KMS-11 (cell line): ENCODE measurements around the gene PEA15.
A peak's percentile ranks its signal among the peaks of the same experiment; 100 is the strongest.

ENCODE experiments used
- H2AFZ ChIP-seq: fragments of 200-600 bp; sonication (generic); 2 replicates; pipeline ENCODE4 v1.6.1; 2016; ENCODE audit warnings: antibody characterized with exemption, mixed run types, low read depth
- H3K27ac ChIP-seq: fragments of 200-600 bp; sonication (generic); 2 replicates; pipeline ENCODE4 v1.6.1; 2016; ENCODE audit warnings: mild to moderate bottlenecking, mixed run types
- H3K27me3 ChIP-seq: fragments of 200-600 bp; sonication (generic); 2 replicates; pipeline ENCODE4 v1.6.1; 2017; ENCODE audit warnings: mild to moderate bottlenecking, low read depth, mixed run types, moderate library complexity; ENCODE audit not compliant: insufficient read depth
- H3K36me3 ChIP-seq: fragments of 200-600 bp; sonication (generic); 2 replicates; pipeline ENCODE4 v1.6.1; 2017; ENCODE audit warnings: mild to moderate bottlenecking, mixed run types; ENCODE audit not compliant: insufficient read depth
- H3K4me1 ChIP-seq: fragments of 200-600 bp; sonication (generic); 2 replicates; pipeline ENCODE4 v1.6.1; 2016; ENCODE audit warnings: mild to moderate bottlenecking, low read depth, mixed run types; ENCODE audit not compliant: poor library complexity, severe bottlenecking
- H3K4me2 ChIP-seq: fragments of 200-600 bp; sonication (generic); 2 replicates; pipeline ENCODE4 v1.7.0; 2016; ENCODE audit warnings: mild to moderate bottlenecking, mixed run types
- H3K4me3 ChIP-seq: fragments of 200-600 bp; sonication (generic); IDR thresholded peaks from 2 replicates; pipeline ENCODE4 v1.6.1; 2017; ENCODE audit warnings: low read depth, low read length, mixed read lengths; ENCODE audit not compliant: insufficient read depth
- H3K79me2 ChIP-seq: fragments of 200-600 bp; sonication (generic); 2 replicates; pipeline ENCODE4 v1.6.1; 2016; ENCODE audit warnings: low read depth, mixed run types; ENCODE audit not compliant: insufficient read depth
- H3K9ac ChIP-seq: fragments of 200-600 bp; sonication (generic); 2 replicates; pipeline ENCODE4 v1.6.1; 2016; ENCODE audit warnings: mild to moderate bottlenecking, mixed run types
- H4K20me1 ChIP-seq: fragments of 200-600 bp; sonication (generic); 2 replicates; pipeline ENCODE4 v1.6.1; 2016; ENCODE audit warnings: mild to moderate bottlenecking, mixed run types; ENCODE audit not compliant: insufficient read depth
- TF ChIP-seq, protein P1 (sequence below): fragments of 200-600 bp; sonication (generic); conservative IDR thresholded peaks from 2 replicates; pipeline ENCODE4 v1.6.1; 2017; ENCODE audit warnings: low read depth, mild to moderate bottlenecking, antibody characterized with exemption, low read length, moderate library complexity, mixed read lengths

The PEA15 gene

DNA sequence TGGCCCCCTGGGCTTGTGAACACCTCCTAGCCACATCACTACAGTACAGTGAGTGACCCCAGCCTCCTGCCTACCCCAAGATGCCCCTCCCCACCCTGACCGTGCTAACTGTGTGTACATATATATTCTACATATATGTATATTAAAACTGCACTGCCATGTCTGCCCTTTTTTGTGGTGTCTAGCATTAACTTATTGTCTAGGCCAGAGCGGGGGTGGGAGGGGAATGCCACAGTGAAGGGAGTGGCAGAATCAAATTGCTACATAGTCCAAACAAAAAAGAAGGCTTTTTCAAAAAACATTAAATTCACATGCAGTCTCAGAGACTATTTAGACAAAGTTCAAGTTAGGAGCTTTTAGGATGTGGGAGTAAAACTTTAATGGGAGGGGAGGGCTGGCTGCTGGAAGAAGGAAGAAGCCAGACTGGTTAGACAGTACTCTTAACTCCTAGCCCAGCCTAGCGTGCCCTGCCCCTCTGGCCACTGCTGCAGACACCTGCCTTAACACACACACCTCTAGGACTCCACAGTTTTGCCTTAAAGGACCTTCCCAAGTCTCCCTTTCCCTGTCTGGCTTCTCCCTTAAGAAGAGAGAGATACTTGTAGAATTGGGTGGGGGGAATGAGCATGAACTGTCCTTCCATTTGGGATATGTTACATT, 9.4 kb downstream of the PEA15 start:
- no peak overlapping the region for H3K4me3 ChIP-seq
- peaks cover 17% of the 10 kb centered on the region for H3K4me1 ChIP-seq
- TF ChIP-seq, protein P1, sequence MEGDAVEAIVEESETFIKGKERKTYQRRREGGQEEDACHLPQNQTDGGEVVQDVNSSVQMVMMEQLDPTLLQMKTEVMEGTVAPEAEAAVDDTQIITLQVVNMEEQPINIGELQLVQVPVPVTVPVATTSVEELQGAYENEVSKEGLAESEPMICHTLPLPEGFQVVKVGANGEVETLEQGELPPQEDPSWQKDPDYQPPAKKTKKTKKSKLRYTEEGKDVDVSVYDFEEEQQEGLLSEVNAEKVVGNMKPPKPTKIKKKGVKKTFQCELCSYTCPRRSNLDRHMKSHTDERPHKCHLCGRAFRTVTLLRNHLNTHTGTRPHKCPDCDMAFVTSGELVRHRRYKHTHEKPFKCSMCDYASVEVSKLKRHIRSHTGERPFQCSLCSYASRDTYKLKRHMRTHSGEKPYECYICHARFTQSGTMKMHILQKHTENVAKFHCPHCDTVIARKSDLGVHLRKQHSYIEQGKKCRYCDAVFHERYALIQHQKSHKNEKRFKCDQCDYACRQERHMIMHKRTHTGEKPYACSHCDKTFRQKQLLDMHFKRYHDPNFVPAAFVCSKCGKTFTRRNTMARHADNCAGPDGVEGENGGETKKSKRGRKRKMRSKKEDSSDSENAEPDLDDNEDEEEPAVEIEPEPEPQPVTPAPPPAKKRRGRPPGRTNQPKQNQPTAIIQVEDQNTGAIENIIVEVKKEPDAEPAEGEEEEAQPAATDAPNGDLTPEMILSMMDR = no peak
- no peak overlapping the region for H3K9ac ChIP-seq
- H4K20me1 ChIP-seq = 0 out of 2 replicates have a peak, but pooled peaks cover 4% of the 10 kb centered on the region
- H2AFZ ChIP-seq = no peak overlapping the region
- H3K36me3 ChIP-seq = peaks cover 27% of the 10 kb centered on the region; the same call in 1 of the 2 replicates
- peaks cover 14% of the 10 kb centered on the region for H3K79me2 ChIP-seq
- no peak overlapping the region for H3K4me2 ChIP-seq
- no peaks in the 10 kb centered on the region for H3K27me3 ChIP-seq
- peak overlapping the region; percentile 5; the same call in 1 of the 2 replicates for H3K27ac ChIP-seq

DNA sequence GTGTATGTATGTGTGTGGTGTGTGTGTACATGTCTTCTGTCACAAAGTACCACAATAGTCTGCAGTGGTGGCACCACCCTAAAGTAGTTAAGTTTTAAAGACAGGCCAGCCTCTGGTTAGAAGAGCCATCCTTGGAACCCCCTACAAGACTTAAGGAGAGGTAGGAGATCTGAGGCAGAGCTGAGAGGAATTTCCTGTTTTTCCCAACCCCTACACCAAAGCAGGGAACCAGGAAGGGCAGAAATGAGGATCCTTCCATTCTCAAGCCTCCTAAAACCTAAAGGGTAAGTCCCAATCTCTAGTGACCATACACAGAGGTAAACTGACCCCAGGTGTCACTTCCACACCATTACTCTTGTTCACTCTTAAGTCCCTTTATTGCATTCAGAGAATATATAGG, 11.1 kb downstream of the PEA15 start:
- Histone ChIP-seq H2AFZ (no peak overlapping the region), H3K27ac (no peak overlapping the region), H3K4me3 (no peak overlapping the region), H4K20me1 (no peaks in the 10 kb centered on the region), H3K4me1 (peaks cover 7% of the 10 kb centered on the region), H3K4me2 (no peak overlapping the region), H3K36me3 (peaks cover 27% of the 10 kb centered on the region; the same call in 1 of the 2 replicates), H3K27me3 (no peaks in the 10 kb centered on the region), H3K79me2 (no peaks in the 10 kb centered on the region), H3K9ac (no peak overlapping the region)
- TF ChIP-seq, protein P1 = no peak

DNA sequence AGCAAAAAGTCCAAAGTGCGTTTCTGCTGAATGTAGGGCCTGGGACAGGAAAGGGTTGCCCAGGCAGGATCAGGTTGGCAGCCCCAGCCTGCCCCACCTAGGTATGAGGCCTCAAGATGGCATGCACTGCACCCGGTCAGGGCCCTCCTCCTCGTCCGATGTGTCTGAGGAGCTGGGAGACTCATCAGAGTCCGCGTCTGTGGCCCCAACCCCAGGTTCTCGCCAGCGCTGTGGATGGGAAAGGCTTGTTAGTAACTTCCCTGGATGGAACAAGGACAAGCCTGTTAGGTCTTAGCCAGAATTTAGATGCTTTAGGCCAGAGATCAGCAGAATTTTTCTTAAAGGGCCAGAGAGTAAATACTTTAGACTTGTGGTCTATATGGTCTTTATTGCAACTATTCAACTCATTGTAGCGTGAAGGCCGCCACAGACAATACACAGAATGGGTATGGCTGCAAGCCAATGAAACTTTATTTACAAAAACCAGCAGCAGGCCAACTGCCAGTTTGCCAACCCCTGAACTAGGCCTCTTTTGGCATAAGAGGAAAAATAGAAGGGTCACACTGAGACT, 12.4 kb downstream of the PEA15 start:
- Histone ChIP-seq H3K27ac (no peak overlapping the region), H3K27me3 (no peaks in the 10 kb centered on the region), H3K36me3 (peaks cover 23% of the 10 kb centered on the region; the same call in 1 of the 2 replicates)

DNA sequence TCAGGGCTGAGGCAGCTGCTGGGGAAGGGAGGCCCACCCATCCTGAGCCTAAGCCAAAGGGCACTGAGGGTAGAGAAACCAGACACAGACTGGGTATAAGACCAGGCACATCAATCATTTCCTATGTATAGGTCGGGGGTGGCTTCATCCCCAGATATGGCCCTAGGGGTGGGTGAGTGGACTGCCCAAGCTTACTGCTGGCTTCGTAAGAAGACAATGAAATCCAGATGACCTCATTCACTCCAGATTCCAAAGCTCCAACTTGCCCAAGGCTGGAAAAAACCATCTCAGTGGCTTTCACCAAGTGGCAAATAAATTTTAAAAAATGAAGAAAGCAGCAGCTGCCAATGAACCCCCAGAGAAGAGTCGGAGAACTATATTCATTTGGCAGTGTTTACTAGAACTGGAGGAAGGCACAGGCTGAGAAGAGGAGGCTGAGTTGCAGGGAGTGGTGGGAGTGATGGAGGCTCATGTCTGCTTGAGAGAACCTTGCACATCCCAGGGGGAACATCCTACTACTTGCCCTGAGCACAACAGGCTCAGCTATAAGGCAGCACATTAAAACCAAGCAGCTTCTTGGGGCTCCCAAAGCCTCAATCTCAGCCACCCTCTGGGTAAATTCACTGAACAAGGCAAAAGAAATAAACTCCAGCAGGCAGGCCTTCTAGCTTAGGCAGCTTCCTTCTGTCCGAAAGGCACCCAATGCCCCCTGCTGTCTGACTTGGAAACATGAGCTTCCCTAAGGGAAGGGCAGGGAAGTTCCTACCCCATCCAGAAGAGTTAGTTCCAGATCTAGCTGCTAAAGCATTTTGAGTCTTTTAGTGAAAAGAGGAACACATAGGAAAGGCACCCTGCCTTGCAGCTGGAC, 14.1 kb downstream of the PEA15 start:
- H3K4me1 ChIP-seq = peaks cover 7% of the 10 kb centered on the region
- no peak overlapping the region for H3K9ac ChIP-seq
- no peaks in the 10 kb centered on the region for H3K27me3 ChIP-seq
- H3K4me2 ChIP-seq = no peak overlapping the region
- H4K20me1 ChIP-seq = no peaks in the 10 kb centered on the region
- no peak overlapping the region for H3K4me3 ChIP-seq
- no peak overlapping the region for H2AFZ ChIP-seq
- TF ChIP-seq, protein P1 = peak; percentile 55
- peaks cover 21% of the 10 kb centered on the region; the same call in 1 of the 2 replicates for H3K36me3 ChIP-seq
- H3K27ac ChIP-seq = no peak overlapping the region; the same call in 1 of the 2 replicates
- no peaks in the 10 kb centered on the region for H3K79me2 ChIP-seq

More for the DNA sequence above, 12.4 kb downstream of the PEA15 start:
- Histone ChIP-seq H3K4me2 (no peak overlapping the region), H2AFZ (no peak overlapping the region), H3K9ac (no peak overlapping the region; the same call in 1 of the 2 replicates), H3K4me3 (no peak overlapping the region), H3K4me1 (peaks cover 7% of the 10 kb centered on the region), H3K79me2 (no peaks in the 10 kb centered on the region), H4K20me1 (no peaks in the 10 kb centered on the region)
- TF ChIP-seq, protein P1 = no peak
